Thyroid gland (tissue), 4 donors: ENCODE results near the gene TRIP12.

Experiments used
- POLR2A ChIP-seq, 2 donors: fragments of 450-650 bp; IDR thresholded peaks; one replicate each; pipeline ENCODE4 v1.6.1; 2017; ENCODE audit warnings: antibody characterized with exemption in 2 of 2, mild to moderate bottlenecking in 2 of 2, moderate library complexity in 1 of 2
- TF ChIP-seq, protein P1 (sequence below), 6 experiments: fragments of 200-600 bp in 3 of 6; fragments of 450-650 bp in 3 of 6; sonication (generic) in 3 of 6; IDR thresholded peaks; one replicate each; pipeline ENCODE4 v1.5.1; 2016 to 2019; ENCODE audit warnings: antibody characterized with exemption in 6 of 6, mild to moderate bottlenecking in 2 of 6, inconsistent platforms in 1 of 6, moderate library complexity in 1 of 6

DNA sequence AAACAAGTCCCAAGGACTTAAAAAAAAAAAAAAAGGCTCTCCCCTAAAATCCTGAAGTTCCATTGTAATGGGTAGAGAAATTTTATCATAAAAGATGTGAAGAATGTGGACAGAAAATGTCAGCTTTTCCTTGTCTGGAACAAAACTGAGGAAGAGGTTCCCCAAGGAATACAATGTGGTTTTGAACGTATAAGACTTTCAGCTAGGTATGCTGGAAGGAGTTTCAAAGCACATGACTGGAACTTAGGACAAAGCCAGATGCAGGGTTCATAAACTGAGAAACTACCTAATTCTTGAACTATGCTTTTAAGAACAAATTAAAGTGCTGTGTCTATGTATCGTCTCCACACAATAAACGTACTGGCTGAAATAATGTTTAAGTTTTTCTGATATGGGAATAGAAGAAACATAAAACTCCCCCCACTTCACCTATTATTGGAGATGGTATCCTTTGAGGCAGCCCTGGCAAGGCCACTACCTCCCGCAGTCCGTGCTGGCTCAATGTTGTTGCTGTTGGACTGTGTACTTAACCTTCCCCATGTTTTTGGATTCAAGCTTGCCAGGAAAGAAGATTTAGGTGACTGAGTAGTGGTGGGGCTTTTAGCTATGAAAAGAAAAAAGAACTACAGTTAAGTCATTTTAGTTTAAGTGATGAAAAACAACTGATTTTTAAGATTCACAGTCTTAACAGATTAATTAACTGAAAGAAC lies 123.2 kb downstream of the TRIP12 start:
- TF ChIP-seq, protein P1, sequence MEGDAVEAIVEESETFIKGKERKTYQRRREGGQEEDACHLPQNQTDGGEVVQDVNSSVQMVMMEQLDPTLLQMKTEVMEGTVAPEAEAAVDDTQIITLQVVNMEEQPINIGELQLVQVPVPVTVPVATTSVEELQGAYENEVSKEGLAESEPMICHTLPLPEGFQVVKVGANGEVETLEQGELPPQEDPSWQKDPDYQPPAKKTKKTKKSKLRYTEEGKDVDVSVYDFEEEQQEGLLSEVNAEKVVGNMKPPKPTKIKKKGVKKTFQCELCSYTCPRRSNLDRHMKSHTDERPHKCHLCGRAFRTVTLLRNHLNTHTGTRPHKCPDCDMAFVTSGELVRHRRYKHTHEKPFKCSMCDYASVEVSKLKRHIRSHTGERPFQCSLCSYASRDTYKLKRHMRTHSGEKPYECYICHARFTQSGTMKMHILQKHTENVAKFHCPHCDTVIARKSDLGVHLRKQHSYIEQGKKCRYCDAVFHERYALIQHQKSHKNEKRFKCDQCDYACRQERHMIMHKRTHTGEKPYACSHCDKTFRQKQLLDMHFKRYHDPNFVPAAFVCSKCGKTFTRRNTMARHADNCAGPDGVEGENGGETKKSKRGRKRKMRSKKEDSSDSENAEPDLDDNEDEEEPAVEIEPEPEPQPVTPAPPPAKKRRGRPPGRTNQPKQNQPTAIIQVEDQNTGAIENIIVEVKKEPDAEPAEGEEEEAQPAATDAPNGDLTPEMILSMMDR (IDR thresholded peaks at IDR 0.05) = no peak
- no peak for TF ChIP-seq POLR2A (IDR thresholded peaks at IDR 0.05)
